ENCODE results near the gene EIF2A. TPM values are rescaled to one million over a fixed set of nuclear protein-coding genes. Genes with fewer than 3 reads are reported as not detected.

EIF2A gene
- total and polyA plus RNA-seq, 9 of the 15 experiments (the other 6 are each of a cell fraction or from before 2014, with no cell fraction given): 106 to 192 (median 168) TPM

DNA sequence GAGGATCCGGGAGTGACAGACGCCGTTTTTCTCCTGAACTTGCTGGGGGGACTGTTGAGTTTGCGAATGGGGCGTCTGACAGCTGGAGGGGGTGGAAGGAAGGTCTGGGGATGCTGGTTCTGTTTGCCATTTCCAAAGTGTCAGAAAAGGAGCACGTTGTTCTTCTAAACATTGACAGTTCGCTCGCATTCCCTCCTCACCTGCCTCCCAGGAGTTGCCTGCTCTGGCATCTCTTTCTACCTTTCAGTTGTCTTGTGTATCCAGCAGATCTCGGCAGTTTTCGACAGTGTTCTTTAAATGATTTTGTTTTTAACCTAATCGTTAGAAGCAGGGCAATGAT is 57.4 kb downstream of the EIF2A start (continued):
- TF ChIP-seq SIN3A (IDR thresholded peaks at IDR 0.05; ENCODE audit: borderline replicate concordance in 2 of 2, control insufficient read depth in 1 of 2, low read depth in 2 of 2, low read length in 2 of 2) (peak in 1 of 2 experiments; percentile 84; a peak in 2 of 4 replicates), PRMT5 (CRISPR knock-in tag; IDR thresholded peaks at IDR 0.05) (no peak), FOXK2 (conservative IDR thresholded peaks at IDR 0.05 in 1 of 2, IDR thresholded peaks at IDR 0.05 in 1 of 2; ENCODE audit: low read depth in 2 of 2) (0 out of 4 replicates have a peak, but pooled peaks of 1 of the 2 experiments have one; percentile 37), CREBBP (IDR thresholded peaks at IDR 0.05; ENCODE audit: low read depth, low read length) (no peak), ATF7 (IDR thresholded peaks at IDR 0.05) (no peak), SAP30 (IDR thresholded peaks at IDR 0.05; ENCODE audit: borderline replicate concordance, insufficient read depth, low read depth, low read length, poor library complexity, severe bottlenecking) (peak; percentile 46), ZNF140 (CRISPR knock-in tag; IDR thresholded peaks at IDR 0.05) (no peak), TGIF2 (CRISPR knock-in tag; IDR thresholded peaks at IDR 0.05) (0 out of 2 replicates have a peak, but pooled peaks have one; percentile 4)
- TF ChIP-seq, protein P1, sequence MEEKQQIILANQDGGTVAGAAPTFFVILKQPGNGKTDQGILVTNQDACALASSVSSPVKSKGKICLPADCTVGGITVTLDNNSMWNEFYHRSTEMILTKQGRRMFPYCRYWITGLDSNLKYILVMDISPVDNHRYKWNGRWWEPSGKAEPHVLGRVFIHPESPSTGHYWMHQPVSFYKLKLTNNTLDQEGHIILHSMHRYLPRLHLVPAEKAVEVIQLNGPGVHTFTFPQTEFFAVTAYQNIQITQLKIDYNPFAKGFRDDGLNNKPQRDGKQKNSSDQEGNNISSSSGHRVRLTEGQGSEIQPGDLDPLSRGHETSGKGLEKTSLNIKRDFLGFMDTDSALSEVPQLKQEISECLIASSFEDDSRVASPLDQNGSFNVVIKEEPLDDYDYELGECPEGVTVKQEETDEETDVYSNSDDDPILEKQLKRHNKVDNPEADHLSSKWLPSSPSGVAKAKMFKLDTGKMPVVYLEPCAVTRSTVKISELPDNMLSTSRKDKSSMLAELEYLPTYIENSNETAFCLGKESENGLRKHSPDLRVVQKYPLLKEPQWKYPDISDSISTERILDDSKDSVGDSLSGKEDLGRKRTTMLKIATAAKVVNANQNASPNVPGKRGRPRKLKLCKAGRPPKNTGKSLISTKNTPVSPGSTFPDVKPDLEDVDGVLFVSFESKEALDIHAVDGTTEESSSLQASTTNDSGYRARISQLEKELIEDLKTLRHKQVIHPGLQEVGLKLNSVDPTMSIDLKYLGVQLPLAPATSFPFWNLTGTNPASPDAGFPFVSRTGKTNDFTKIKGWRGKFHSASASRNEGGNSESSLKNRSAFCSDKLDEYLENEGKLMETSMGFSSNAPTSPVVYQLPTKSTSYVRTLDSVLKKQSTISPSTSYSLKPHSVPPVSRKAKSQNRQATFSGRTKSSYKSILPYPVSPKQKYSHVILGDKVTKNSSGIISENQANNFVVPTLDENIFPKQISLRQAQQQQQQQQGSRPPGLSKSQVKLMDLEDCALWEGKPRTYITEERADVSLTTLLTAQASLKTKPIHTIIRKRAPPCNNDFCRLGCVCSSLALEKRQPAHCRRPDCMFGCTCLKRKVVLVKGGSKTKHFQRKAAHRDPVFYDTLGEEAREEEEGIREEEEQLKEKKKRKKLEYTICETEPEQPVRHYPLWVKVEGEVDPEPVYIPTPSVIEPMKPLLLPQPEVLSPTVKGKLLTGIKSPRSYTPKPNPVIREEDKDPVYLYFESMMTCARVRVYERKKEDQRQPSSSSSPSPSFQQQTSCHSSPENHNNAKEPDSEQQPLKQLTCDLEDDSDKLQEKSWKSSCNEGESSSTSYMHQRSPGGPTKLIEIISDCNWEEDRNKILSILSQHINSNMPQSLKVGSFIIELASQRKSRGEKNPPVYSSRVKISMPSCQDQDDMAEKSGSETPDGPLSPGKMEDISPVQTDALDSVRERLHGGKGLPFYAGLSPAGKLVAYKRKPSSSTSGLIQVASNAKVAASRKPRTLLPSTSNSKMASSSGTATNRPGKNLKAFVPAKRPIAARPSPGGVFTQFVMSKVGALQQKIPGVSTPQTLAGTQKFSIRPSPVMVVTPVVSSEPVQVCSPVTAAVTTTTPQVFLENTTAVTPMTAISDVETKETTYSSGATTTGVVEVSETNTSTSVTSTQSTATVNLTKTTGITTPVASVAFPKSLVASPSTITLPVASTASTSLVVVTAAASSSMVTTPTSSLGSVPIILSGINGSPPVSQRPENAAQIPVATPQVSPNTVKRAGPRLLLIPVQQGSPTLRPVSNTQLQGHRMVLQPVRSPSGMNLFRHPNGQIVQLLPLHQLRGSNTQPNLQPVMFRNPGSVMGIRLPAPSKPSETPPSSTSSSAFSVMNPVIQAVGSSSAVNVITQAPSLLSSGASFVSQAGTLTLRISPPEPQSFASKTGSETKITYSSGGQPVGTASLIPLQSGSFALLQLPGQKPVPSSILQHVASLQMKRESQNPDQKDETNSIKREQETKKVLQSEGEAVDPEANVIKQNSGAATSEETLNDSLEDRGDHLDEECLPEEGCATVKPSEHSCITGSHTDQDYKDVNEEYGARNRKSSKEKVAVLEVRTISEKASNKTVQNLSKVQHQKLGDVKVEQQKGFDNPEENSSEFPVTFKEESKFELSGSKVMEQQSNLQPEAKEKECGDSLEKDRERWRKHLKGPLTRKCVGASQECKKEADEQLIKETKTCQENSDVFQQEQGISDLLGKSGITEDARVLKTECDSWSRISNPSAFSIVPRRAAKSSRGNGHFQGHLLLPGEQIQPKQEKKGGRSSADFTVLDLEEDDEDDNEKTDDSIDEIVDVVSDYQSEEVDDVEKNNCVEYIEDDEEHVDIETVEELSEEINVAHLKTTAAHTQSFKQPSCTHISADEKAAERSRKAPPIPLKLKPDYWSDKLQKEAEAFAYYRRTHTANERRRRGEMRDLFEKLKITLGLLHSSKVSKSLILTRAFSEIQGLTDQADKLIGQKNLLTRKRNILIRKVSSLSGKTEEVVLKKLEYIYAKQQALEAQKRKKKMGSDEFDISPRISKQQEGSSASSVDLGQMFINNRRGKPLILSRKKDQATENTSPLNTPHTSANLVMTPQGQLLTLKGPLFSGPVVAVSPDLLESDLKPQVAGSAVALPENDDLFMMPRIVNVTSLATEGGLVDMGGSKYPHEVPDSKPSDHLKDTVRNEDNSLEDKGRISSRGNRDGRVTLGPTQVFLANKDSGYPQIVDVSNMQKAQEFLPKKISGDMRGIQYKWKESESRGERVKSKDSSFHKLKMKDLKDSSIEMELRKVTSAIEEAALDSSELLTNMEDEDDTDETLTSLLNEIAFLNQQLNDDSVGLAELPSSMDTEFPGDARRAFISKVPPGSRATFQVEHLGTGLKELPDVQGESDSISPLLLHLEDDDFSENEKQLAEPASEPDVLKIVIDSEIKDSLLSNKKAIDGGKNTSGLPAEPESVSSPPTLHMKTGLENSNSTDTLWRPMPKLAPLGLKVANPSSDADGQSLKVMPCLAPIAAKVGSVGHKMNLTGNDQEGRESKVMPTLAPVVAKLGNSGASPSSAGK (IDR thresholded peaks at IDR 0.05): no peak
- TF ChIP-seq, protein P2, sequence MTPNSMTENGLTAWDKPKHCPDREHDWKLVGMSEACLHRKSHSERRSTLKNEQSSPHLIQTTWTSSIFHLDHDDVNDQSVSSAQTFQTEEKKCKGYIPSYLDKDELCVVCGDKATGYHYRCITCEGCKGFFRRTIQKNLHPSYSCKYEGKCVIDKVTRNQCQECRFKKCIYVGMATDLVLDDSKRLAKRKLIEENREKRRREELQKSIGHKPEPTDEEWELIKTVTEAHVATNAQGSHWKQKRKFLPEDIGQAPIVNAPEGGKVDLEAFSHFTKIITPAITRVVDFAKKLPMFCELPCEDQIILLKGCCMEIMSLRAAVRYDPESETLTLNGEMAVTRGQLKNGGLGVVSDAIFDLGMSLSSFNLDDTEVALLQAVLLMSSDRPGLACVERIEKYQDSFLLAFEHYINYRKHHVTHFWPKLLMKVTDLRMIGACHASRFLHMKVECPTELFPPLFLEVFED (CRISPR knock-in tag; conservative IDR thresholded peaks at IDR 0.05): no peak
- TF ChIP-seq, protein P3, sequence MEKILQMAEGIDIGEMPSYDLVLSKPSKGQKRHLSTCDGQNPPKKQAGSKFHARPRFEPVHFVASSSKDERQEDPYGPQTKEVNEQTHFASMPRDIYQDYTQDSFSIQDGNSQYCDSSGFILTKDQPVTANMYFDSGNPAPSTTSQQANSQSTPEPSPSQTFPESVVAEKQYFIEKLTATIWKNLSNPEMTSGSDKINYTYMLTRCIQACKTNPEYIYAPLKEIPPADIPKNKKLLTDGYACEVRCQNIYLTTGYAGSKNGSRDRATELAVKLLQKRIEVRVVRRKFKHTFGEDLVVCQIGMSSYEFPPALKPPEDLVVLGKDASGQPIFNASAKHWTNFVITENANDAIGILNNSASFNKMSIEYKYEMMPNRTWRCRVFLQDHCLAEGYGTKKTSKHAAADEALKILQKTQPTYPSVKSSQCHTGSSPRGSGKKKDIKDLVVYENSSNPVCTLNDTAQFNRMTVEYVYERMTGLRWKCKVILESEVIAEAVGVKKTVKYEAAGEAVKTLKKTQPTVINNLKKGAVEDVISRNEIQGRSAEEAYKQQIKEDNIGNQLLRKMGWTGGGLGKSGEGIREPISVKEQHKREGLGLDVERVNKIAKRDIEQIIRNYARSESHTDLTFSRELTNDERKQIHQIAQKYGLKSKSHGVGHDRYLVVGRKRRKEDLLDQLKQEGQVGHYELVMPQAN (IDR thresholded peaks at IDR 0.05; ENCODE audit: borderline replicate concordance): 0 out of 2 replicates have a peak, but pooled peaks have one; percentile 24
